GM12878 (cell line): ENCODE data around the gene AIRE. TPM values are rescaled to one million over a fixed set of nuclear protein-coding genes. Genes with fewer than 3 reads are reported as not detected.

Experiments used
- ATAC-seq: fragments of 200-7000 bp; cut with Tn5 transposase; 3 replicates; pipeline ENCODE4 v1.9.1; 2020; ENCODE audit warnings: mild to moderate bottlenecking, moderate library complexity
- BruUV-seq: library from RNA; stranded (reverse); fragments of 400-500 nt; replicated peaks from 2 replicates; lab custom pipeline; 2021; lab: Mats Ljungman, UMichigan
- CTCF ChIA-PET: fragments of 300-600 bp; sonication (Branson Sonifier 250); formaldehyde crosslinking; extraction: SDS; loops from one replicate; lab custom pipeline; 2021; ENCODE audit warnings: inconsistent platforms; lab: Yijun Ruan, JAX
- POLR2A ChIA-PET: fragments of 350-600 bp; formaldehyde crosslinking; extraction: SDS; loops from one replicate; lab custom pipeline; 2021; ENCODE audit warnings: inconsistent platforms; lab: Charles Lee
- RAD21 ChIA-PET: fragments of 300-600 bp; sonication (Branson Sonifier 250); formaldehyde crosslinking; loops from one replicate; lab custom pipeline; 2023; ENCODE audit warnings: antibody characterized with exemption; ENCODE audit not compliant: unreplicated experiment; lab: Charles Lee
- SMC1A ChIA-PET: fragments of 300-600 bp; sonication (Branson Sonifier 250); formaldehyde crosslinking; loops from one replicate; lab custom pipeline; 2023; ENCODE audit not compliant: unreplicated experiment, uncharacterized antibody; lab: Charles Lee
- DNase-seq: peaks from one replicate; pipeline ENCODE4 v3.0.0-alpha.2; 2011; ENCODE audit warnings: low read depth, low spot score
- FAIRE-seq: peaks from 3 replicates; lab custom pipeline; 2011; peaks lifted over from hg19 to GRCh38; lab: Jason Lieb, UNC
- H2AFZ ChIP-seq: 2 replicates; pipeline ENCODE4 v1.6.0; 2011; ENCODE audit warnings: low read depth, low read length, control low read depth; ENCODE audit not compliant: control insufficient read depth
- H3K27ac ChIP-seq: 2 replicates; pipeline ENCODE4 v1.5.1; 2011; ENCODE audit warnings: control low read depth; ENCODE audit not compliant: control insufficient read depth, insufficient read depth
- H3K27me3 ChIP-seq, 2 experiments: replicated peaks in 1 of 2; 2 replicates each; pipeline versions ENCODE4 v1.6.0 to v1.6.1; 2011; ENCODE audit warnings: low read length in 1 of 2; ENCODE audit not compliant: control insufficient read depth in 2 of 2, insufficient read depth in 2 of 2
- H3K36me3 ChIP-seq, 2 experiments: 2 replicates each; pipeline ENCODE4 v1.5.1; 2011; ENCODE audit warnings: low read length in 1 of 2; ENCODE audit not compliant: control insufficient read depth in 2 of 2, insufficient read depth in 2 of 2
- H3K4me1 ChIP-seq: 2 replicates; pipeline ENCODE4 v1.6.1; 2011; ENCODE audit warnings: mild to moderate bottlenecking, low read length, moderate library complexity, mixed read lengths; ENCODE audit not compliant: control insufficient read depth, insufficient read depth
- H3K4me2 ChIP-seq: 2 replicates; pipeline ENCODE4 v1.6.0; 2011; ENCODE audit warnings: control low read depth; ENCODE audit not compliant: control insufficient read depth, insufficient read depth
- H3K4me3 ChIP-seq: fragments of 200-600 bp; sonication (generic); 2 replicates; pipeline ENCODE4 v1.5.1; 2016
- H3K79me2 ChIP-seq: 2 replicates; pipeline ENCODE4 v1.6.0; 2011; ENCODE audit warnings: low read length; ENCODE audit not compliant: control insufficient read depth, insufficient read depth
- H3K9ac ChIP-seq: 2 replicates; pipeline ENCODE4 v1.8.0; 2011; ENCODE audit warnings: low read length, control low read depth, mixed read lengths; ENCODE audit not compliant: control insufficient read depth, insufficient read depth
- H3K9me3 ChIP-seq: replicated peaks from 3 replicates; pipeline ENCODE4 v1.5.1; 2011; ENCODE audit warnings: mild to moderate bottlenecking, low read length; ENCODE audit not compliant: control insufficient read depth, insufficient read depth
- H4K20me1 ChIP-seq: 2 replicates; pipeline ENCODE4 v1.6.0; 2011; ENCODE audit not compliant: control insufficient read depth, insufficient read depth
- BMI1 ChIP-seq: fragments of 450-650 bp; IDR thresholded peaks from 2 replicates; pipeline ENCODE4 v1.6.1; 2016; ENCODE audit warnings: mild to moderate bottlenecking, moderate library complexity, borderline replicate concordance
- KAT2A ChIP-seq: conservative IDR thresholded peaks from 2 replicates; pipeline ENCODE4 v1.6.1; 2011; ENCODE audit warnings: low read depth, low read length; ENCODE audit not compliant: control insufficient read depth
- MEF2A ChIP-seq: IDR thresholded peaks from 2 replicates; pipeline ENCODE4 v1.6.1; 2011; ENCODE audit warnings: low read depth, mild to moderate bottlenecking, low read length, moderate library complexity; ENCODE audit not compliant: insufficient read depth
- MYC ChIP-seq: IDR thresholded peaks from 2 replicates; pipeline ENCODE4 v1.6.1; 2011; ENCODE audit warnings: mild to moderate bottlenecking, low read length, moderate library complexity, inconsistent platforms; ENCODE audit not compliant: insufficient read depth, insufficient replicate concordance, insufficient read length, severe bottlenecking
- POLR2A ChIP-seq: IDR thresholded peaks from 2 replicates; pipeline ENCODE4 v1.6.1; 2011; ENCODE audit warnings: low read depth, mild to moderate bottlenecking, low read length
- POLR2AphosphoS2 ChIP-seq: IDR thresholded peaks from 2 replicates; pipeline ENCODE4 v1.6.1; 2011; ENCODE audit warnings: low read depth, mild to moderate bottlenecking, low read length, improper control_type of control experiment, moderate library complexity
- RELA ChIP-seq: fragments of 450-650 bp; IDR thresholded peaks from 2 replicates; pipeline ENCODE4 v1.8.0; 2014; ENCODE audit warnings: borderline replicate concordance; ENCODE audit not compliant: partially characterized antibody
- WGBS: methylation state at CpG from one replicate; pipeline ENCODE4 v1.1.6; 2016; ENCODE audit warnings: low lambda C conversion rate; ENCODE audit not compliant: insufficient replicate concordance, insufficient coverage; ENCODE audit errors: missing lambda C conversion rate; 5-methylcytosine and 5-hydroxymethylcytosine counted together
- in situ Hi-C: fragments of 300-500 bp; cut with MboI; formaldehyde crosslinking; loops from 9 replicates; pipeline ENCODE4 v1.14.3; 2018; ENCODE audit warnings: mixed read lengths
- intact Hi-C: fragments of 100-400 bp; cut with micrococcal nuclease; formaldehyde crosslinking; loops from one replicate; pipeline ENCODE4 v1.14.2; 2022; ENCODE audit not compliant: unreplicated experiment
- polyA plus RNA-seq, 11 experiments: library from polyadenylated mRNA; depleted of rRNA in 4 of 11; unstranded in 6 of 11; stranded (reverse) in 5 of 11; fragments of >200 nt; fragmentation: Nextera tagmentation in 4 of 11; fragmentation: Illumina TruSeq in 1 of 11; extraction: Ambion mirVana in 4 of 11; extraction: Trizol in 1 of 11; gene quantifications; 1 replicate in 1 of 11; 2 replicates in 10 of 11; pipeline versions ENCODE4 v1.2.1 to v1.2.3, GENCODE V29; 2011 to 2016; ENCODE audit warnings: inconsistent platforms in 2 of 11, missing spikeins in 2 of 11, low read depth in 1 of 11
- total RNA-seq, 4 experiments: library from RNA; depleted of rRNA in 3 of 4; stranded (reverse); fragments of >200 nt in 3 of 4; fragmentation: Illumina TruSeq in 1 of 4; extraction: Trizol in 1 of 4; gene quantifications; 2 replicates each; pipeline versions ENCODE4 v1.2.1 to v1.2.3, GENCODE V29; 2013 to 2021

The AIRE gene
- total and polyA plus RNA-seq, 10 of the 15 experiments (the other 5 are each of a cell fraction or from before 2014, with no cell fraction given), result 0.05 to 0.10 TPM; not detected in 8

DNA sequence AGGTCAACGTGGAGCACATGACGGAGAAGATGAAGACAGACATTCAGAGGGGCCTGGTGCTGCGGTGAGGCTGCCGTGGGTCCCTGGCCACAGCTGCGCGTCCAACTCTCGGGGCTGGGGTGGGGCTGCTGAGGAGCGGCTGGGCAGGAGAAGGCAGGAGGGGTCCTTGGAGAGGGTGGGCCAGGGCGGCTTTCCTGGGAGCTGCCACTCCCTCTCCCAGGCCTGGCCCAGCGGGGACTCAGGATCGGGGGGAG lies 39.1 kb downstream of the AIRE start:
- FAIRE-seq, result no peak

DNA sequence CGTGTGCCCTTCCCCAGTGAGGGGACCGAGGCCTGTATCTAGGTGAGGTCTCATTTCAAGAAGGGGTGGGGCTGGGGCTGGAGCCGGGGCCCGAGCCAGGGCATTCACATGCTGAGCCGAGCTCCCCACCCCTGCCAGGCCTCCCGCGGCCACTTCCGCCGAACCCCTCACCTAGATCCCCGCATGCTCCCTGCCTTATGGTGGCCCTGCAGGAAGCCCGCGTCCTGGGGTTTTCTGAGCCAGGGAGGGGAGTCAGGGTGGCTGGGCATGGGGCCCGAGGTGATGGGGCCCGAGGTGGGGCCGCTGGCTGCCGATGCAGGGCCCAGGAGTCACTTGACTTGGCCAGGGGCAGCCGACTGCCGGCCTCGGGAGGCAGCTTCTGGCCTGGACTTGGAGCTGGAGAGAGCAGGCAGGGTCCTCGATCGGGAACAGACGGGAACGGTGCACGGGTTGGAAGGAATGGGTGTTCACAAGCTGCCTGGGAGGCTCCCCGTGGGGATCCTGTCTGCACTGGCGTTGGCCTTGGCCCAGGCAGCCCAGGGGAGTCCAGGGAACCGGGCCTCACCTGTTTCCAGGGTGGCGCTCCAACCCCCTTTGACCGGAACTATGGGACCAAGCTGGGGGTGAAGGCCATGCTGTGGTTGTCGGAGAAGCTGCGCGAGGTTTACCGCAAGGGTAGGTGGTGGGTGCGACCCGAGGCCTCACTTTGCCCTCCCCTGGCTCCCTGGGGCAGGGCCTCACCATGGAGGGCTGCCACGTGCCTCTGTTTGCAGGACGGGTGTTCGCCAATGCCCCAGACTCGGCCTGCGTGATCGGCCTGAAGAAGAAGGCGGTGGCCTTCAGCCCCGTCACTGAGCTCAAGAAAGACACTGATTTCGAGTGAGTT lies 40.0 kb downstream of the AIRE start:
- no peak for ATAC-seq
- intact Hi-C loops, result no loop called here
- FAIRE-seq, result no peak

More for the DNA sequence above, 39.1 kb downstream of the AIRE start:
- Histone ChIP-seq H4K20me1 (no peaks in the 10 kb centered on the region), H3K27me3 (no peaks in the 10 kb centered on the region), H3K79me2 (no peaks in the 10 kb centered on the region), H3K27ac (no peak overlapping the region), H2AFZ (no peak overlapping the region), H3K4me1 (no peaks in the 10 kb centered on the region), H3K36me3 (peaks cover 2 to 22% of the 10 kb centered on the region in 2 experiments; a peak in 3 of 4 replicates), H3K4me3 (no peak overlapping the region), H3K4me2 (no peak overlapping the region), H3K9me3 (no peaks in the 10 kb centered on the region), H3K9ac (no peak overlapping the region)
- ChIA-PET SMC1A (no interaction called here), POLR2A (no interaction called here), RAD21 (no interaction called here), CTCF (no interaction called here)
- DNase-seq (no peak), ATAC-seq (no peak)
- intact Hi-C loops, result no loop called here
- no TSS peak for BruUV-seq
- in situ Hi-C loops, result no loop called here
- 100% methylated on average over 9 of the region's 11 CpGs for WGBS
- no peak for TF ChIP-seq MEF2A
- TF ChIP-seq MYC, result no peak
- 0 out of 2 replicates have a peak, but pooled peaks have one; percentile 10 for TF ChIP-seq POLR2AphosphoS2

More for the DNA sequence above, 40.0 kb downstream of the AIRE start:
- TF ChIP-seq POLR2A, result no peak; the same call in 1 of the 2 replicates
- no peak for TF ChIP-seq RELA
- TF ChIP-seq BMI1, result no peak
- no peak for TF ChIP-seq KAT2A
- no peak overlapping the region for H3K9ac ChIP-seq
- no peak overlapping the region for H2AFZ ChIP-seq
- no peaks in the 10 kb centered on the region for H4K20me1 ChIP-seq
- no peaks in the 10 kb centered on the region for H3K79me2 ChIP-seq
- no peaks in the 10 kb centered on the region for H3K9me3 ChIP-seq
- 91% methylated on average over 44 of the region's 44 CpGs for WGBS
- no peaks in the 10 kb centered on the region for H3K27me3 ChIP-seq
- CTCF ChIA-PET, result no interaction called here
- TSS peak; percentile 68 for BruUV-seq
- RAD21 ChIA-PET, result no interaction called here
- SMC1A ChIA-PET, result no interaction called here
- in situ Hi-C loops, result no loop called here
- no peak for DNase-seq
- POLR2A ChIA-PET, result no interaction called here
- H3K4me3 ChIP-seq, result no peak overlapping the region
- H3K36me3 ChIP-seq, result peaks cover 2 to 22% of the 10 kb centered on the region in 2 experiments; a peak in 3 of 4 replicates
- no peak overlapping the region for H3K27ac ChIP-seq
- no peak overlapping the region for H3K4me2 ChIP-seq
- H3K4me1 ChIP-seq, result no peaks in the 10 kb centered on the region
